GM12801 (cell line): ENCODE results near the gene KIAA1549.

Source experiments
- CTCF ChIP-seq: IDR thresholded peaks from one replicate; pipeline ENCODE4 v1.5.1; 2011; ENCODE audit warnings: control low read depth; ENCODE audit not compliant: insufficient read length; ENCODE audit errors: extremely low read depth

Gene KIAA1549

DNA sequence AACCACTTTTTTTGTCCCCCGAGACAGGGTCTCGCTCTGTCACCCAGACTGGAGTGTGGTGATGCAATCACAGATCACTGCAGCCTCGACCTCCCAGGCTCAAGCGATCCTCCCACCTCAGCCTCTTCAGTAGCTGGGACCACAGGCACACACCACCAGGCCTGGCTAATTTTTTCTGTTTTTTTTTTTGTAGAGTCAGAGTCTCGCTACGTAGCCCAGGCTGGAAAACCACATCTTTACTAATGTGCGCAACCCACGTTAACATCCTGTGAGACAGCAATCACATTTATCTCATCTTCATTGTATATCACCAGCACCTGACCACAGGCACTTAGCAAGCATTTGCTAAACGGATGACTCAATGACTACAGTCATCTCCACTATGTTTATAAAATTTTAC lies 105.4 kb downstream of the KIAA1549 start:
- no peak for TF ChIP-seq CTCF

DNA sequence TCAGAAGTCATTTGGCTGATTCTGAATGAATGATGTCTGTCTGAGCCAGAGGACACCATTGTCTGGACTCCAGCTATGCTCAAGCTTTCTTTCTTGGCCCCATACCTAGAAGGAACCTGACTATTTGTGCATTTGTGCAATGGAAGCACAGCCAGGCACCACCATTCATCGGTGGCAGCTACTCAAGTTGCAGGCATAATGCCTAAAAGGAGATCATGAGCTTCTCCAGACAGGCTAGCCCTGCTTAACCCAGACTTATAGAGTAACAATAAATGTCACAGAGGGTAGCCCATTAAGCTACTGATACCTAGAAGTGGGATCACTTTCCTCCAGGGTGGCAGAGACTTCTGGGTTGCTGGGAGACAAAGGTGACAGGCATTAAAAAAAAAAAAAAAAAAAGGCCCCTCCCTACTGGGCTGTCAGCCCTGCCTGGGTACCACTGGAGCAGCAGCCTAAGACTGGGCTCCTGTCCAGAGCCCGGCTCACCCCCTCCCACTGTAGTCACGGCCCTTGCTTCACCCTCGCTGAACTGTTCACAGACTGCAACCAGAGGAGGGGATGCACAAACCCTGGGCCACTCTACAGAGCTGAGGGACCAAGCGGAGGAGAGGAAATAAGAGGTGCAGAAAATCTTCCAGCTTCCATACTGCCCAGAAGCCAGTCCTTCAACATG lies 107.8 kb downstream of the KIAA1549 start:
- TF ChIP-seq CTCF: no peak

GRCh38 chr7:138872576-138872975 lies 108.6 kb downstream of the KIAA1549 start:
- TF ChIP-seq CTCF: no peak

- TF ChIP-seq CTCF: no peak
Observed at GRCh38 chr7:138871814-138872090, 109.4 kb downstream of the KIAA1549 start.

GRCh38 chr7:138871065-138871813 lies 110.0 kb downstream of the KIAA1549 start:
- TF ChIP-seq CTCF: no peak

GRCh38 chr7:138869353-138869752 lies 111.8 kb downstream of the KIAA1549 start:
- no peak for TF ChIP-seq CTCF

GRCh38 chr7:138868711-138869110 lies 112.5 kb downstream of the KIAA1549 start:
- no peak for TF ChIP-seq CTCF

DNA sequence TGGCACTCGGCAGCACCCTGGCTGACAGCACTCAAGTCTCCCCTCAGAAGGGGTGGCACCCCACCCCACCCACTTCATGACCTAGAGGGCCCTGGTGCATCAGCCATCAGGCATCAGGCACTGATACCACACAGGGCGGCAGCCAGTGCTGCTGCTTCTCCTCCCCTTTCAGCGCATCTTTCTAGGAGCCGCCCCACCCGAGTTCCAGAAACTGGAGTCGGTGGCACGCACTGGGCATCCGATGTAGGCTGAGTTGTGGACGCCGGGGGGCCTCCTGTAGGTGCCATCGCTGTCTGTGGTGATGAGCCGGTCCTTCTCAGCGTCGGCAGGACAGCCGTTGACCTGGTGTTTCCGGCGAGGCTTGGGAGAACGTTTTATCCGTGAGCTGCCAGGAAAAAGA lies 113.4 kb downstream of the KIAA1549 start:
- no peak for TF ChIP-seq CTCF
